GM21737 (cell line): ENCODE data around the gene HEYL.

Experiments used
- ATAC-seq: cut with Tn5 transposase; IDR thresholded peaks from one replicate; pipeline ENCODE4 v1.9.1; 2021; ENCODE audit warnings: mild to moderate bottlenecking, moderate library complexity; ENCODE audit not compliant: unreplicated experiment

The HEYL gene

DNA sequence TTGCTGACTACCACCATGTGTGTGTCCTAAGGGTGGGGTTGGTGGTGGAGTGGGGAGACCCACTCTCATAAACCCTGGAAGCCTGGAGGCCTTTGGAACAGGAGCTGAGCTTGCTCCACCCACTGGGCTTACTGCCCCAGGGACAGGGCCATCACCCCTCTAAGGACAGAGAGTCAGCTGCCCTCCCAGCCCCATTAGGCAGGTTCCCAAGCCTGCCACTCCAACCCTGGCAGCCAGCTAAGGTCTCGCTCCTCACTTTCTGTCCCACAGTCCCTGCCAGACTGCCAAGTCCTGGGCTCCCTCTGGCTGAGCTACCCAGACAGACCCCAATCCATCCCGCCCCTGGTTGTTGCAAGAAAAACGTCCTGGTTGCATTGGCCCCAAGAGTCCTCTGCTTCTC is 28.7 kb upstream of the HEYL start:
- ATAC-seq: no peak

DNA sequence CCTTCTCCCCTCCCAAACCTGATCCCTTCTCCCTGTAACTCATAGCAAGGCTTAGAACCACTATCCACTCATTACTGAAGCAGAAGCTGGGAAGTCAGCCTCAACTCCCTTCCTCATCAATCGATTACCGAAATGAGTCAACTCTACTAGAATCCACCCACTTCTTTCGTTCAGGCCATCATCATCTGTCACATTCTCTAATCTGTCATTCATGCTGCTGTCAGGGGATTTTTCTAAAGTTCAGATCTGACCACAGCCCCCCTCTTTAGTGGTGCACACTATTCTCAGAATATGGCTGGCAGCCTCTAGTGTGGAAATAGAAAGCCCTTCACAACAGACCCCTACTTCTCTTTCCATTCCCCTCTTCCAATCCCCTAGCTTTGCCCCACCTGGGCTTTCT is 27.3 kb upstream of the HEYL start:
- peak; percentile 79 for ATAC-seq

DNA sequence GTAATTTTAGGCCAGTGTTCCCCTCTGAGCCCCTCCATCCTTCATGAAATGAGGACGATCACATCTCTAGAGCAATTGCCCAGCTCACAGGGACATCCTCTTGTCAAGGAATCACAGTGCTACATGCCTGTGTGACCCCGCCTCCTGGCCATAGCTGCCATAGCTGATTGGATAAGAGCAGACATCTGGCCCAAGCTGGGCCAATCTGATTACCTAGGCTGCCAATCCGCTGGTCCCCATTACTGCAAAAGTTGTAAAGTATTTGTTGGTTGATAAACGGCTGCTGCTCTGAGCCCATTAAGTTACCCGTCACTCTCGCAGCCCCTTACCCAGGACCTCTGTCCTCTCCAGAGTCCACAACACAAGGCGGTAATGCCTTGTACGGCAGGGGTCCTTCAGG is 24.1 kb upstream of the HEYL start:
- no peak for ATAC-seq

DNA sequence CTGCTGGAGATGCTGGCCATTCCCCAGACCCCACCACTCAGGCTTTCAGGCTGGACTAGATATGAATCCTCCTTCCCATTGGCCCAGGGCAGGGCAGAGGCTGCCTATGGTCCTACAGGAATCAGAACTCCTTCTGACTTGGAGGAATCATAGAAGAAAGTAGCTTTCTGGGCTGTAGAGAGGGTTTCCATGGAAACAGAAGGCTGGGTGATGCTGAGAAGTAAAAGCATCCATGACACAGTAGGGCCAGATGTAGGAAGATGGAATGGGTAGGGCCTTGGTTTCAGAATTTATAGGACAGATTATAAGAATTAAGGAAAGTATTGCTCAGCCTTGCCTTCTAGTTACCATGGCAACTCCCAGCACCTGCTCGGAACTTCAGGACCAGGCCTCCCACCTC is 23.4 kb upstream of the HEYL start:
- ATAC-seq: no peak

DNA sequence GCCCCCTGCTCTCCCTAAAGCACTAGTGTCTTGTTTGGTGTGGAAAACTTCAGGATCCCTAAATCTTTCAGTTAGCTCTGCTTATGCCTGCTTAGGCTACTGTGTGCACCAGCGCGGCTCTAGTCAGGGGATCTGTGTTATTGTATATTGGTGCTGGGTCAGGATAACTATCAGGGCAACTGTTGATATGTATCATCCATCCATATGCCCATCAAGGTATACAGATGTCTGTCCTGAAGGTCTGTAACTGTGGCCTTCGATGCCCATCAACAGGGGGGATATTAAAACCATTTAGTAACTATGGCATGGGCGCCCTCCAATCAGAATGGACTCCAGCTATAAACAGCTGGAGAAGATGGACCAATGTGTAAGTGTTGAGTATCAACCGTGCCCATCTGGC is 20.1 kb upstream of the HEYL start:
- no peak for ATAC-seq

DNA sequence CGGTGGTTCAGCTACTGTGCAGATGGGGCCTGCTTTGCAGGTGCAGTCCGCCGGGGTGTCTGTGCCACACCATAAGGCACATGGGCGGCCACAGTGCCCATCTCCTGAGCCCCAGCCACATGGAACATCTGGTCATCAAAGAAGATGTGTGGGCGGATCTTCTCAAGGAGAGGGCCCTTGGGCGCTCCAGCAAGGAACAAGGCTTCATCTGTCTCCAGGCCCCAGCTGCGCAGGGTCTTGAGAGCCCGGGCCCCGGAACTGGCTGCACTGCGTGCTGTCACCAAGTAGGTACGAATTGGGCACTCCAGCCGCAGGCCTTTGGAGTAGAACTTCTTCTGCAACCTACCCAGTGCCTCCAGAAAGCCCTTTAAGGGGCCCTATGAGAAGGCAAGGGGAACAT is 19.7 kb upstream of the HEYL start:
- no peak for ATAC-seq

DNA sequence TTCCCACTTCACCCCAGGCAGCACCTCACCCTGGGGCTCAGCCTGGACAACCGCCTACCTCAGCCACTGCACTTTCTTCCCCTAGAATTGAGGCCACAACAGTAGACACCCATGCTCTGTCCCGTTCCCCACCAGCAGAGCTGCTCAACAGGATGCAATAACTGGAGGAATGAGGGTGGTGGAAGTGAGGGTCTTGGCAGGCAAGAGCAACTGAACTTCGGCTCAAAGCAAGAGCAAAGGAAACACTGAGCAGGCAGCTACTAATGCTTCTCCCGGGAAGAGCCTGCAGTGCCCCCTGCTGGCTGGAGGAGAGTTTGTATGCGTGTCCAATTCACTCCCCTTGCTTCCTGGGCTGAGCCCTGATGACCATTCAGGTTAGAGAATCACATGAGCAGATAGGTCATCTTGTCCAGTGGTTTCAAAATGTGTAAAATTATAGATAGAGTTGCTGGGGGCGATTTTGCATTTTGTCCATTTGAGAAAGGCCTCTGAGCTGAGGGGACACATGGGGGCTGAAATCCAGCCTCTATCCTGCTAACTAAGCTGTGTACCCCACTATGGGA is 18.6 kb upstream of the HEYL start:
- ATAC-seq: no peak

DNA sequence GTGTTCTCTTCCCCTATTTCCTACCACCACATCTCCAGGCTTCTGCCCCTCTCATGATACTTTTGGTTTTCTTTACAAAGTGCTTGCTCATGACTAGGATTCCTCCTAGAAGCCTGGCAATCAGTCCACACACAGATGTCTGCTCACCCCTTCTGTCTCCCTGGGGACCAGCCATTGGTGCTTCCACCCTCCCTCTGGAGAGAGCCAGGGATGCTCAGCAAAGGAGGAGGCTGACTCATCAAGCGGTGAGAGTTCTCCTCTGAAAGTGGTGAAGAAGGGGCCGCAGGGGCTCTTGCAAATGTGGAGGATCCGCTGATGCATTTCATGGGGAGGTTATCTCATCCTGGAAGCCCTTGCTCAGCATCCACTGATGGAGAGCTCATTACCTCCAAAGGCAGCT is 18.0 kb upstream of the HEYL start:
- ATAC-seq: no peak

DNA sequence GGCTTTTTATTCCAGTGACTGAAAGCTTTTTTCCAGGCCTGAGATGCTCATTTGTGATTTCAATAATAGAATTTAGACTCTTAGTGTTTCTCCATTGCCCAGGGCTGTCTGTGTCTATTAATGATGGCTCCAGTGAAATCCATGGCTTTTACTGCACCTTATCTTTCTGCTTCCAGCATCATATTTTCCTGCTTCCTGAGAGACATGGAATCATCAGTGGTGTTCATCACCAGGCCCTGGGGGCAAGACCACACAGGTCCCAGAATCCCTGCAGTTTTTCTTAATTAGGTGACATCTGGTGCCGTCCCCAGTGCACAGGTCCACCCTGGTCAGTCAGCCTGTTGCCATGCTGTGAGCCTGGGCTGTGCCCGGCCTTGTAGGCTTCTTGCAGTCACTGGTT is 16.9 kb upstream of the HEYL start:
- ATAC-seq: no peak

DNA sequence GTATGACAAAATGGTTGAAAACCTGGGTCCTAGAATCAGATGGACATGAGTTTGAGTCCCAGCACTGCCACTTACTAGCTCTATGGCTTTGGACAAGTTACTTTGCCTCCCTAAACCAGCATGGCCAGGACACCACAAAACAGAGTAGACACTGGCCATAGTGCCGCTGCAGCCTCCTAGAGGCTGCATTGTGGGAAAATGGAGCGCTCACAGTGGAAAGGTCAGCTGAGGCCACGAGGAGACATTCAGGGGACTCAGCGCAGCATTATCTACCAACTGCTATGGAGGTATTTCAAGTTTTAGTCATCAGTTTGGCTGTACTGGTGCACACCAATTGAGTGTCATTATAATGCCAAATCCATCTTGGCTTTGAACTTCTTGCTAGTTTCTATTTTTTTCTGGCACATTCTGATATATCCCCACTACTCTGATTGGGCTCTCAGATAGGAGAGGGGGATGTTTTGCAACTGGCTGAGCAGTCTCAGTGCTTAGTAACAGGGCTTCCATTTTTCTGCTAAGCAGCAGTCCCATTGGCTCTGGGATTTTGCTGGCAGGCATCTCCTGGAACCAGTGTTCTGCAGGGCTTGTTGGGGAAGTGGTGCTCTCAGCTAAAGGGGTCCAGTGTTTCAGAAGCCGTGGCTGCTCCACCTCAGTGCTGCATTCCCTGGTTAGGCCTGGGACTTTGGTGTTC is 16.3 kb upstream of the HEYL start:
- ATAC-seq: no peak

DNA sequence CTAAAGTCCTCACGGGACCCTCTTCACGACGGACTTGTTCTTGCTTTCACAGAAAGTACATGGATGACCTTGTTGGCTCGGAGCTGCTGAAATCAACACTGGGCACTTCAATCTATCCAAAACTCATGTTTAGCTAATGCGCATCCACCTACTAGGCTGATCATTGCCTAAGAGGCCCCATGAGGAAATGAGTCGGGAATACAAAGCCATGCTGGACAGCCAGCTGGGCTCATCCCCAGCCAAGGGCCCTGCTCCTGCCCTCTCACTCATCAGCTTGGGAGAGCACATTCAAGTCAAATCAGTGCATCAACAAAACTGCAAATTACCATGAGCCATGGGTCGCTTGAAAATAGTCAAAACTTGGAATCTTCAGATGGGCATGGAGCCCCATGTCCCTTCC is 14.8 kb upstream of the HEYL start:
- no peak for ATAC-seq

DNA sequence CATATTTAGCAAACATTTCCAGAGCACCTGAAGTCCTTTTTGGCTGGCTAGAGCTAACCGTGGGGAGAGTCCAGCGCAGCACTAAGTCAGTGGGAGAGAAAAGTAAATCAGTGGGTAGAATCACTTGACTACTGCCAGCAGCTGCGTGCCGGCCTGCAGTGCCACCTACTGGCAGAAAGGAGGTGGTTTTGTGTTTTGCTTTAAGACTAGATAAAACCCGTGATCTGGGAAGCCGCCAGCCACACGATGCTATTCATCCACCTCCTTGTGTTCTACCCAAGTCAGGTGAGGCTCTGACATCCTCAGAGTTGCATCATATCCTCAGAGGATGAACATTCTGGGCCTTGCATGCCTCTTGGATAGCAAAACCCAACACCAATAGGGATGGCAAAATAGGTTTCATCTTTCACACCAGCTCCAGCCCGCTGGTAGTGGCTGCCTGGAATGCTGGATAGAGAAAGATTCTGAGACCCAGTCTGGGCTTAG is 14.1 kb upstream of the HEYL start:
- ATAC-seq: no peak

DNA sequence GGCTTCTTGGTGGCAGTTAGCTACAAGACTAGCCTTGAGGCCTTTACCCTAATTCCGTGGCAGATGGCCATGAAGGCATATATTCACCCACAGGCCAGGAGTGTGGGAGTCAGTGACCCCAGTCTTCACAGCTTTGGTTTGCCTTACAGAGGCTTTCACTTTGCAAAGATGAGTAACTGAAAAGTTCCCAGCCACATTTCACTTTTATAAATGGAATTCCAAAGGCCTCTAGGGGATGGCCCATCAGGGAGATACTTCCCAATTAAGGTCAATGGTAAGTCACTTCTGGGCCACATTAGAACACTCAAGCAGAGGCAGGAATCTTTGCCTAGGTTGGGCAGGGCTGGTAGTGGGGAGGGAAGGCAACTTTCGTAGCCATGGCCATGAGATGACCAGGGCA is 13.1 kb upstream of the HEYL start:
- ATAC-seq: no peak

DNA sequence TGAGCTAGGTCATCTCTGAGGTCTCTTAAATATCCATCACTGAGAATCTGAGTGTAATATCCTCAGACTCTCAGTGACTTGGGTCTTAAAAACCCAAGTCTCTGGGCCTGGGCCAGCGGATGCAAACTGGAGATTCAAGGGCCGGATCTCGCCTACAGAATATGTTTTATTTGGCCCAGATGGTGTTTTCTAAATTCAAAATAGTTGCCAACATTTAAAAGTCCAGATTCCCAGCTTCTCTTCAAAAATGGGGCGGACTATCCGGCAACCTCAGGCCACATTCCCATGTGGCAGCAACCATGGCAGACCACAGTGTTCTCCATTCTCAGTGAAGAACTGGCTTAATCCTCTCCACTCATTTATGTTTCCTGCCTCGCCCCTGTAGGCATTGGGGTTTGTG is 12.7 kb upstream of the HEYL start:
- ATAC-seq: no peak

DNA sequence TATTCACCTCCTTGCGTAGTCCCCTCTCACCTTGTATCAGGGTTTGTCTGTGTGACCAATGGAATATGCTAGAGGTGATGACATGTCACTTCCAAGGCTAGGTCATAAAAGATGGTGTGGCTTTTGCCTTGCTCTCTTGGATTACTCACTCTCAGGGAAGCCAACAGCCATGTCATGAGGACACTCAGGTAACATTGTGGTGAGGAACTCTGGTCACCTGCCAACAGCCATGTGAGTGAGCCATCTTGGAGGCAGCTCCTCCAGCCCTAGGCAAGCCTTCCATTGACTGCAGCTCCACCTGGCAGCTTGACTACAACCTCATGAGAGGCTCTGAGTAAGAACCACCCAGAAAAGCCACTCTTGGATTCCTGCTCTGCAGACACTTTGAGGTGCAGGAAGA is 11.0 kb upstream of the HEYL start:
- no peak for ATAC-seq

DNA sequence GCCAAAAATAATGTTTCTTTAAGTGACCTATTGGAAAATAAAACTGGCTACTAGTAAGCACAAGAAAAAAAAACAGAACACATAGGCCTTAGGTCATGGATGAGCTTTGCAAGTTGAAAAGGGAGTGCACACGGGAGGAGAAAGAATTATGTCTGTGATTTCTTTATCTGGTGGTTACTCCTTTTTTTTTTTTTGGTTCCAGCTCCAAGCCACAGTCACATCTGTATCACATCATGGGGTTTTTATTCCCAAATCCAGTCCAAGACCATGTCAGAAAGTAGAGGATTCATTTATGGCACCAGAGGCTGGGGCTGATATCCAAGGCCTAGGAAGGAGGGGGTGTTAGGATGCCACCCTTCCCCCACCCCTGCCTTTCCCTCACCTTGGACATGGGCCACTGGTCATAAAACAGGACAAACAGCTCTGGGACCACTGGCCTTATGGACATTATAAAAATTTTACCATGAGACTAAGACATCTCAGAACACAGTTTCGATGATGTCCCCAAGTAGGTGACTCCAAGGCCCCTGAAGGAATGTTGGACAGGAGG is 10.3 kb upstream of the HEYL start:
- no peak for ATAC-seq

DNA sequence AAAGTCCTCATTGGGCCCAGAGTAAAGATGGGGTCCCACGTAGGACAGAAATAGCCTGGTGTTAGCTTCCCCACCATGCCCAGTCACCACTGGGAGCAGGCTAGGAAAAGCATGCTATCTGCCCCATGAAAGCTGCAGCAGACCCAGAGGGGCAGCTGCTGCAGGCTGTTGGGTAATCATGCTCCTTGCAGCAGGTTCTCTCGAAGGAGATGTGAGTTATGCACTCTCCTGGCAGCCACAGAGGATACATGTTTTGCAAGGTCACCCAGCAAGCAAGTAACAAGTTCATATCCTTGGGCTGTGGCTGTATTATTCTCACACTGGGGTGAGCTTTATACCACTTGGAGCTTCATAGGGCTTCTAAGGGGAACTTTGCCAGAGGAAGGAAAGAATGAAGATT is 9.1 kb upstream of the HEYL start:
- no peak for ATAC-seq

DNA sequence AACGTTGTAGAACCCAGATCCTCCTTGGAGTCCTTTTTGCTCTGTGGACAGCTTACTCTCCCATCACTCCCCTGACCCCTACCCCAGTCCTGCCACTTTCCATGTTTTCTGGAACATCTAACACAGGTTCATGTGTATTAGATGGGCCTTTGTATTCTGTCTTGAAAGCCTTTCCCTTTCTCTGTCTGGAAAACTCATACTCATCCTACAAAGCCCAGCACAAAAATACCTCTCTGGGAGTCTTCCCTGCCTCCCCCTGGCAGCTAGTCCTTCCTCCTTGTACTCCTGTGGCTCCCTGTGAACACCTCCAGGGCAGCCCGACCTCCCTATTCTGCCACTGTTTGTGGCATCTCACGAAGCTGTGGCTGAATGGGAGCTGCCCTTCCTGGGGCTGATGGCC is 7.8 kb upstream of the HEYL start:
- no peak for ATAC-seq

DNA sequence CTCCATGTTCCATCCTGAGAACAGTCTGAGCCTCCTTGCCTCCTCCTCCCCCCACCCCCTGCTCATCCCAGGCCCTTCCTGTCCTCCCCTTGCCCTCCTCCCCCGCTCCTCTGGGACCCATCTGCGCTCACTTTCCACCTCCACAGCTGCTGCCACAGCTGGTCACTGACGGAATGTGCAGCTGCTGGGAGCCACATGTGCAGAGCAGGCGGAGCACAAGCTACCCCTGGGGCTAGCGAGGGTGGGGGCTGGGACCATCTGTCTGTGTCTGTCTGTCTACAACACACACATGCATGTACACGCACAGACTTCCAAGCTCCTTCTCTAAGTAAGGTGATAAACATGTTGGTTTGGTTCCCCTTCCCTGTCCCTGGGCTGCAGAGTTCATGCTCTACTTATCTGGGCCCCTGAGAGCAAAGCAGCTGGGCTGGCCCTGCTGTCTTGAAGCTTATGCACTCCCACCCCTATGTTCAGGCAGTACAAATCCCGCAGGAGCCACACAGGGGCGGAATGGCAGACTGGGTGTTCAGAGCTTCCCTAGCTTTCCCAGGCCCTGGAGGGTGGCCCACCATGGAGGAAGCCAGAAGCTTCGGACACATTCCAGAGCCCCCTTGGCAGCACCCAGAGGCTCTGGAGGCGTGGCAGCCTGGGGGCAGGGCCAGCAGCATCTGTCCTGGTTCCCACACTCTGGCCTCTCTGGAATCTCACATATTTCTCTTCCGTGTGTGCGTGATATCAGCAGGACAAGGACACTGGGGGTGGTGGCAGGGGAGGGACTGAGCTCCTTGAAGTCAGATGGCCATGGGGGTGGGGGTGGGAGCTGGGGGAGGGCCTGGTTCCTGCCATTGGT is 7.0 kb upstream of the HEYL start:
- no peak for ATAC-seq

DNA sequence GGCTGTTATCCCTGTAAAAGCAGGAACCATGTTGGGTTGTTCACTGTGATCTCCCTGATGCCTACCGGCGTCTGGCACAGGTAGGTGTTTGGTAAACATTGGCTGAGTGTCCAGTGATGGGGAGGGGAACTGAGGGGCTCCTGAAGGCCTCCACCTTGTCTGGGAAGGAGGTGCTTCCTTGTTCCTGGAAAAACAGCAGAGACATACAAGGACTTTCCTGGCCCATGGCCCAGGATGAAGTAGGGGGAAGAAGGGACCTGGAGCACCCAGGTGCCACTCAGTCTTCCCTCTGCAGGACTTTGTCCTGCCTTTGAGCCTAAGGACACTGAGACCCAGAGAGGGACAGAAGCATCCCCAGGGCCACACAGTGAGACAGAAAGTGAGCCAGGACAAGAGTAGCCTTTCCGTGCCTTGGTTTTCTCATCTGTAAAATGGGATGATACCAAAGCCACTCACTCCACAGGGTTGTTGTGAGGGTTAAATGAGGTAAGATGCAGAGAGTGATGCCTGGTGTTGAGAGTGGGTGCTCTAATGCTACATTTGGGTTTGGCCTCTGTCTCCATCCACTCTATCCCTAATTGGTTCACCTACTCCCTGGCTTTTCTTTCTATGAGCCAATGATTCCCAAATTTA is 6.1 kb upstream of the HEYL start:
- ATAC-seq: no peak

DNA sequence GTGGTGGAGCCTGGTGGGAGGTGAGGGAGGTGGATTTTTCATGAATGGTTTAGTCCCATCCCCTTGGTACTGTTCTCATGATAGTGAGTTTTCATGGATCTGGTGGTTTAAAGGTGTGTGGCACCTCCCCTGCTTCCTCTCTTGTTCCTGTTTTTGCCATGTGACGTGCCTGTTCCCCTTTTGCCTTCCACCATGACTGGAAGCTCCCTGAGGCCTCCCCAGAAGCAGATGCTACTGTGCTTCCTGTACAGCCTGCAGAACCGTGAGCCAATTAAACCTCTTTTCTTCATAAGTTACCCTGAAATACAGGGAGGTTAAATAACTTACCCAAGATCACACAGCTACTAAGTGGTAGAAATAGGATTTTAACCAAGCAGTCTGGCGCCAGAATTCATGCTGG is 4.3 kb upstream of the HEYL start:
- ATAC-seq: no peak
